DOHH2 (cell line): Measurements from ENCODE around the gene PTPRT.

ENCODE experiments used
- H3F3A ChIP-seq: fragments of 200-600 bp; sonication (generic), shearing (Covaris generic); 2 replicates; pipeline ENCODE4 v1.6.0; 2016; ENCODE audit warnings: antibody characterized with exemption, mild to moderate bottlenecking; ENCODE audit not compliant: control insufficient read depth, insufficient read depth
- H3K27ac ChIP-seq: fragments of 200-600 bp; sonication (generic); 2 replicates; pipeline ENCODE4 v1.5.1; 2014; ENCODE audit warnings: low read depth, mild to moderate bottlenecking, low read length, moderate library complexity
- H3K27me3 ChIP-seq: fragments of 200-600 bp; sonication (generic); 2 replicates; pipeline ENCODE4 v1.6.1; 2014; ENCODE audit warnings: mild to moderate bottlenecking, low read length, mixed read lengths; ENCODE audit not compliant: control insufficient read depth
- H3K36me3 ChIP-seq: fragments of 200-600 bp; sonication (generic); 2 replicates; pipeline ENCODE4 v1.6.1; 2014; ENCODE audit warnings: mild to moderate bottlenecking, low read length, moderate library complexity, mixed read lengths; ENCODE audit not compliant: control insufficient read depth
- H3K4me1 ChIP-seq: fragments of 200-600 bp; sonication (generic); 2 replicates; pipeline ENCODE4 v1.6.1; 2014; ENCODE audit warnings: mild to moderate bottlenecking, low read length, mixed read lengths; ENCODE audit not compliant: control insufficient read depth
- H3K4me2 ChIP-seq: fragments of 200-600 bp; sonication (generic); 2 replicates; pipeline ENCODE4 v1.6.0; 2014; ENCODE audit warnings: mild to moderate bottlenecking, low read length, moderate library complexity
- H3K4me3 ChIP-seq: fragments of 200-600 bp; sonication (generic); 2 replicates; pipeline ENCODE4 v1.5.1; 2014; ENCODE audit warnings: mild to moderate bottlenecking, low read length, mixed read lengths
- H3K79me2 ChIP-seq: fragments of 200-600 bp; sonication (generic); 2 replicates; pipeline ENCODE4 v1.6.1; 2014; ENCODE audit warnings: mild to moderate bottlenecking, low read length, mixed read lengths; ENCODE audit not compliant: control insufficient read depth
- H3K9me2 ChIP-seq: fragments of 200-600 bp; sonication (generic); replicated peaks from 2 replicates; pipeline ENCODE4 v1.6.1; 2014; ENCODE audit warnings: mild to moderate bottlenecking, low read length, mixed read lengths; ENCODE audit not compliant: control insufficient read depth
- H3K9me3 ChIP-seq: fragments of 200-600 bp; sonication (generic); 2 replicates; pipeline ENCODE4 v1.6.1; 2014; ENCODE audit warnings: antibody characterized with exemption, low read length, mixed read lengths; ENCODE audit not compliant: control insufficient read depth, insufficient read depth
- H4K20me1 ChIP-seq: fragments of 200-600 bp; sonication (generic); 2 replicates; pipeline ENCODE4 v1.6.0; 2014; ENCODE audit warnings: low read depth, mild to moderate bottlenecking, antibody characterized with exemption, low read length, moderate library complexity; ENCODE audit not compliant: control insufficient read depth, insufficient read depth
- CTCF ChIP-seq: fragments of 200-600 bp; sonication (generic); IDR thresholded peaks from one replicate; pipeline ENCODE4 v1.5.1; 2014; ENCODE audit warnings: antibody characterized with exemption, mild to moderate bottlenecking, low read depth, low read length; ENCODE audit not compliant: poor library complexity, severe bottlenecking
- EZH2phosphoT487 ChIP-seq: fragments of 200-600 bp; sonication (generic); IDR thresholded peaks from 2 replicates; pipeline ENCODE4 v1.6.1; 2017; ENCODE audit warnings: borderline replicate concordance, mild to moderate bottlenecking, antibody characterized with exemption, low read length, moderate library complexity, mixed read lengths

Gene PTPRT

GRCh38 chr20:43032459-43032858 is 157.2 kb downstream of the PTPRT start:
- Histone ChIP-seq H3K4me2 (no peak overlapping the region), H3K4me3 (no peak overlapping the region), H3F3A (no peaks in the 10 kb centered on the region), H3K27ac (no peak overlapping the region), H3K9me2 (no peaks in the 10 kb centered on the region), H3K4me1 (no peaks in the 10 kb centered on the region), H3K79me2 (no peaks in the 10 kb centered on the region), H3K9me3 (no peaks in the 10 kb centered on the region), H4K20me1 (no peaks in the 10 kb centered on the region), H3K36me3 (no peaks in the 10 kb centered on the region), H3K27me3 (no peaks in the 10 kb centered on the region)
- no peak for TF ChIP-seq EZH2phosphoT487
- TF ChIP-seq CTCF, result no peak

GRCh38 chr20:43029176-43029575 is 160.5 kb downstream of the PTPRT start:
- no peak overlapping the region for H3K4me2 ChIP-seq
- no peaks in the 10 kb centered on the region for H4K20me1 ChIP-seq
- H3K27me3 ChIP-seq, result no peaks in the 10 kb centered on the region
- no peaks in the 10 kb centered on the region for H3K4me1 ChIP-seq
- H3K9me3 ChIP-seq, result no peaks in the 10 kb centered on the region
- no peak overlapping the region for H3K4me3 ChIP-seq
- no peaks in the 10 kb centered on the region for H3K79me2 ChIP-seq
- no peaks in the 10 kb centered on the region for H3K9me2 ChIP-seq
- TF ChIP-seq EZH2phosphoT487 (no peak), CTCF (no peak)
- no peak overlapping the region for H3K27ac ChIP-seq
- H3K36me3 ChIP-seq, result no peaks in the 10 kb centered on the region
- no peaks in the 10 kb centered on the region for H3F3A ChIP-seq

- no peaks in the 10 kb centered on the region for H3K4me1 ChIP-seq
- H3K27me3 ChIP-seq, result no peaks in the 10 kb centered on the region
- H4K20me1 ChIP-seq, result no peaks in the 10 kb centered on the region
- no peaks in the 10 kb centered on the region for H3K36me3 ChIP-seq
- no peak overlapping the region for H3K27ac ChIP-seq
- no peaks in the 10 kb centered on the region for H3K79me2 ChIP-seq
- no peak for TF ChIP-seq EZH2phosphoT487
- no peak for TF ChIP-seq CTCF
- no peaks in the 10 kb centered on the region for H3K9me3 ChIP-seq
- no peak overlapping the region for H3K4me3 ChIP-seq
- H3F3A ChIP-seq, result no peaks in the 10 kb centered on the region
- H3K9me2 ChIP-seq, result no peaks in the 10 kb centered on the region
- no peak overlapping the region for H3K4me2 ChIP-seq
Observed at GRCh38 chr20:43028470-43028869, 161.2 kb downstream of the PTPRT start.

GRCh38 chr20:43023836-43024235 is 165.9 kb downstream of the PTPRT start:
- no peaks in the 10 kb centered on the region for H4K20me1 ChIP-seq
- no peaks in the 10 kb centered on the region for H3K27me3 ChIP-seq
- no peaks in the 10 kb centered on the region for H3K36me3 ChIP-seq
- TF ChIP-seq CTCF (no peak), EZH2phosphoT487 (no peak)
- no peak overlapping the region for H3K4me3 ChIP-seq
- no peak overlapping the region for H3K27ac ChIP-seq
- H3K4me1 ChIP-seq, result no peaks in the 10 kb centered on the region
- H3F3A ChIP-seq, result no peaks in the 10 kb centered on the region
- H3K9me3 ChIP-seq, result no peaks in the 10 kb centered on the region
- no peak overlapping the region for H3K4me2 ChIP-seq
- H3K79me2 ChIP-seq, result no peaks in the 10 kb centered on the region
- H3K9me2 ChIP-seq, result no peaks in the 10 kb centered on the region
